ENCODE data around the gene SH3RF1.

The SH3RF1 gene

DNA sequence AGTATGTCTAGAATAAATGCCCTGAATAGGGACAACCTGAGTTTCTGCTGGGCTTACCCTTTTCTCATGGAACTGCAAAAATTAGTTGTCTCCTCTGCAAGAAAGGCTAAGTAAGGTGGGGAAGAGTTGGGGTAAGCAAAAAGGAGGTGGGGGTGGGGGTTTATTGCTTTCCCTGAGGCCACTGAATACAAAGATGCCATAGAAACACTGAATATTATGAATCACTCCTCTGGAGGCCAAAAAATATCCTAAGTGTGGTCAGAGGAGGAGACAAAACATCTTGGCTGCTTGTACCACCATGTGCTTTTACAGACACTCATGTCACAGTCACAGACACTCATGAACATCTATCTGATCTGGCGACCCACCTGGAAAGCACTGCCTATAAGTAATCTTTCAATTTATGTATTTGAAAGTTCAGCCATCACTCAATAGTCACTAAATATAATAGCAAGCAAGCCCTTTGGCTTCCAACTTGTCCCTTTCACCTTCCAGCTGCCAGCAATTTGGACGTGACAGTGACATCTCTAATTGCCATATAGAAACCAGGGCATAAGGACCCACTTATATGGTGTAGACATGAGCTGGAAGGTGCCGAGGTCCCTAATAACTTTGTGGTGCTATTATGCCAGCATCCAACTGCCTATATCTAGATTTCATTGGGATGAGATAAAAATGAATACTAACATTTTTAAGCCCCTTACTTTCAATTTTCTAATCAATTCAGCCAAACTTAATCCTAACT, 138.0 kb downstream of the SH3RF1 start:
- peak; percentile 40 for DNase-seq (ENCODE audit: low spot score)

DNA sequence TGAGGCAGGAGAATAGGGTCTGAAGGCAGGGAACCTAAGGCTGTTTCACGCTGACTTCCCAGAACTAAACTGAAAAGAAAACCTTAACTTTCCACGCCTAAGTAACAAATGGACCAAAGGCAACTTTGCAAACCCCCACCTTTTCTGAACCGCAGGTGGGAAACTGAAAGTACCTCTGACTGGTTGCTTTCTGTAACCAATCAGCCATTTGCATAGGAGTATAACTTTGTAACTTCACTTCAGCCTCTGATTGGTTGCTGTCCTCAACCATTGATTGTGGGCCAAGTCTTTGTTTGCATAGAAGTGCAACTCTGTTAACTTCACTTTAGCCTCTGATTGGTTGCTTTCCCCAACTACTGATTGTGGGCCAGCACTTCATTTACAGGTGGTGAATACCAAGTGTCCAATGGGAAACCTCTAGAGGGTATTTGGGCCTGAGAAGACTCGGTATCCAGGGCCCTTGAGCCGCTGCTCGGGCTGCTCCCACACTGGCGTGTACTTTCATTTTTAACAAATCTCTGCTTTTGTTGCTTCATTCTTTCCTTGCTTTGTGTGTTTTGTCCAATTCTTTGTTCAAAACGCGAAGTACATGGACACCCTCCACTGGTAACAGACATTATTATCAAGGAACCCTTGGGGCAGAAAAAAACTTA, 139.1 kb downstream of the SH3RF1 start:
- DNase-seq (ENCODE audit: low spot score): no peak

DNA sequence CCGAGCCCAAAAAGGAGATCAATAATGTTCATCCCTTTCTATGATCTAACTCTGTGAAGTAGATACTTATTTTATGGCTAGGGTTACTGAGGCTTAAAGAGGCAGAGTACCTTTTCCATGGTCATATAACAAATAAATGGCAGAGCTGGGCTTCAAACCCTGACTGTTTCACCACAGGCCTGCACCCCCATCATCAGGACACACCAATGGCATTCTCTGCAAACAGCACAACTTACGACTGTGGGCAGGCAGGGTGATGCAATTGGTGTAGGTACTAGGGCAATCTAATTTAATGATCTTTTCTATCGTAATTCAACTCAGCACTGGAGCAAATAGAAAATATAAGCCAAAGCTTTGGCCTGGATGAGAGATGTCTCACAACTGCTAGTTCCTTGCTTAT, 141.9 kb downstream of the SH3RF1 start:
- no peak for DNase-seq (ENCODE audit: low spot score)

DNA sequence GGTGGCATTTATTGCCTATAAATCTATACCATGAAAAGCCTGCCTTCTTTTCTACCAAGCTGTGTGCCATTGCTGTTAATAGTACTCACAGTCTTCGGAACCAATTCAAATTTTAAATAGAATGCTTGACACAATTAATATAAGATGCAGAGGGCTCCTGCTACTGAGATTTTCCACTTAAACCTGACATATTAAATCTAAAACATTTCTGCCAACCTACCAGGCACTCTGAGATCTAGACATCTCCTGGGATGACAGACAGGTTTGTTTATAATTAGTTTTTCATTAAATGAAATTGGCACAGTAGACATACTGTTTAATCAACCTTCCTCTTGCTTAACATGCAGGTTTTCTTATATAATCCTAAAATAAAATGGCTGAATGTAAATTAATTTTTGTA, 143.4 kb downstream of the SH3RF1 start:
- DNase-seq (ENCODE audit: low spot score): no peak

- no peak for DNase-seq (ENCODE audit: low spot score)
Measured at GRCh38 chr4:169124661-169125060, 146.1 kb downstream of the SH3RF1 start.

GRCh38 chr4:169122422-169122821, 148.3 kb downstream of the SH3RF1 start:
- DNase-seq (ENCODE audit: low spot score): no peak

GRCh38 chr4:169121861-169122382, 148.8 kb downstream of the SH3RF1 start:
- no peak for DNase-seq (ENCODE audit: low spot score)

GRCh38 chr4:169120624-169121023, 150.1 kb downstream of the SH3RF1 start:
- no peak for DNase-seq (ENCODE audit: low spot score)

GRCh38 chr4:169119536-169119935, 151.2 kb downstream of the SH3RF1 start:
- no peak for DNase-seq (ENCODE audit: low spot score)

DNA sequence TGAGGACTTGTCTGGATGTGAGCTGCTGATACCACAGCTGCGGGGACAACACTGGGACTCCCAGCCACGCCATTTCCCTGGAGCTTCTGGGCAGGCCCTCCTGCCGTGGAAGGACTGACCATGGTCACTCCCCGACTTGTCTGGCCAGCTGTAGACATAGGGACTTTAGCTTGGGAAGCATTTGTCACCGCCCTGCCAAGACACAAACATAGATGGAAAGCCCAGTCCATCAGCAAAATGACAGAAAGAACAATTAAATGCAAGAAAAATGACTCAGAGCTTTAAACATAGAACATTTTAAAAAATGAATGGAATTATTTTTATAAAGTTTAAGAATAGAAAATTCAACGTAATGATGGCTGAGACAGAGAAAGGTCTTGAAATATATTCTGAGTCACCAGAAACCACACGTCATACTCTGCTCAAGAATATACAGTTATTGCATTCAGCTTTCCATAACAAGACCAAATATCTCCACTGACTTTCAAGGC, 153.1 kb downstream of the SH3RF1 start:
- peak; percentile 38 for DNase-seq (ENCODE audit: low spot score)

GRCh38 chr4:169116270-169116901, 154.4 kb downstream of the SH3RF1 start:
- DNase-seq (ENCODE audit: low spot score): no peak

- peak; percentile 83 for DNase-seq (ENCODE audit: low spot score)
Measured at GRCh38 chr4:169115897-169116254, 154.9 kb downstream of the SH3RF1 start.

- no peak for DNase-seq (ENCODE audit: low spot score)
Measured at GRCh38 chr4:169115144-169115896, 155.4 kb downstream of the SH3RF1 start.

- DNase-seq (ENCODE audit: low spot score): no peak
Measured at GRCh38 chr4:169114341-169114974, 156.3 kb downstream of the SH3RF1 start.

DNA sequence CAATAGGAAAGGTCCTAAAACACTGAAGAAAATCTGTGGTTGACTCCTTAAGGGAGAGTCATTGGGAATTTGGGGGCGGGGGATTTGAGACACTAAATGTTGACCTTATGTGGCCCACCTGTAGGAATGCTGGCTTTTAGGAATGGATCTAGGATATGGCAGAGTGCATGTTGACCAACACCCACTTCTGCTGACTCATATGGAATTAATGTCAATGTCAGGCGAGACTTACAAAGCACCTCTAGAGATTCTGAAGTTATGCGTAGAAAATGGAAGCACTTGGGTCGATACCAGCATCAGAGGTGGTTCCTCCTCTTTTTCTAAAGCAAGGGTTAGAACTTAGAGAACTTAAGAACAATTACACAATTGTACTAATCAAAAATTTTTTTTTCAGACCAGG, 160.1 kb downstream of the SH3RF1 start:
- no peak for DNase-seq (ENCODE audit: low spot score)

DNA sequence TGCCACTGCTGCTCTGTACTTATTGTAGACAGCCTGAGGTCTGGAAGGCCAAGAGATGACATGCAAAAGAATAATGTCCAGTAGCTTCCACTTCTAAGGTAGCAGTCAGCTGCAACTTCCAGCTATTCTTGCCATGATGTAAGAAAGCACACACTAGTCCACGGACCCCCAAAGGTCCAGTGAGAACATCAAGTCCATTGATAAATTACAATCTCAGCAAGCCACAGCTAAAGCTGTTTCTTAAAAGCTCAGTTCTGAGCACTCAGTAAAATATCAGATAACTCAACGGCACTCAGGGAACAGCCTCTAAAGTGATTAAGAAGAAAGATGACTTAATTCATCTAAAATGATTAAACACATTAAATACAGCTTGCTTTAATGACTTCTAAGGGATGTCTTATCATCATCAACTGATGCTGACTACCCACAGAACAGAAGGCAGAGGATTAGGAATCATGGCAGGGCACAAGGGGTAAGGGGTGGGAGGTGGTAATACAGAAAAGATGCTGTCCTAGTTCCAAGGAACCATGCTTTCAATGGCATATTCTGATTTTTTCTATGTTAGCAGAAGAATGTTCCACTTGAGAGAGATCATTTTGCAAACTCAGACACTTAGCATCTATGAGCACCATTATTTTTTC, 161.6 kb downstream of the SH3RF1 start:
- no peak for DNase-seq (ENCODE audit: low spot score)

- no peak for DNase-seq (ENCODE audit: low spot score)
Measured at GRCh38 chr4:169108303-169108702, 162.5 kb downstream of the SH3RF1 start.

DNA sequence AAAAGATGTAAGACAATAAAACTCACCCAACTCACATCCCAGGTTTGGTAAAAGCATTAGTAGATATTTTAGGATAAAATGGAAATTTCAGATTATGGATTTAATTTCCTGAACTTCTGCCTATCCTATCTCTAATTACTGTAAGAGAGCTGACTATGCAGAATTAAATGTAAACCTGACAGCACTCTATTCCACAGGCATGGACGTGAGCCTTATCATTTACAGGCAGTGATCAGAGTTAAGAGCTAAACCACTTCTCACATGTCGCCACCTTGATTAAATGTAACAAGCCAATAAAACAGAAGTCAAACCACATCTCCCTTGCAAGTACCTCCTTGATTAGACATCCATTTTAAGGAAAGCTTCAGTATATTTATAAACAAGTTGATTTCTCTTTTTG, 163.2 kb downstream of the SH3RF1 start:
- no peak for DNase-seq (ENCODE audit: low spot score)

DNA sequence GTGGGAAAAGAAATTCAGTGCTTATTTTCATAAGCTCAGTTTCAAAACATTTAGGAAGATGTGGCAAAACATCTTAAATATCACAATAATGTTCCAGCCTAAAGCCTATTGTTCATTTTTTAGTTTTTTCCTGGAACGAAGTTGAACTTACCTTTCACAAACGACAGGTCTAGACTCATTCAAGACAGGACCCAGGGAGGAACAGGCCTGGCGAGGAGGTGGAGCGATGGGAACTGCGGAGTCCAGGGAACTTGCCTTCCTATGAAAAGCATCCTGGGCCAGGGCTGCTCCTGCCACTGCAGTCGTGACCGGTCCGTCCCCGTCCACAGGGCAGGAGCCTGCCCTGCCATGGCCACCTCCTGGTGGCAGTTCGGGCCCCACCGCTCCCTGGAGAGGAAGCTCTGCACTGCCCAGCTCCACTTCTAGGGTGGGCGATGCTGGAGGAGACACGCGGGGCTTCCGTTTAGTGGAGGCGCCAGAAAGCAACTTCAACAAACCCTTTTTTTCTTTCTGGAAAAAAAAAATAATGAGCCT, 164.0 kb downstream of the SH3RF1 start:
- DNase-seq (ENCODE audit: low spot score): no peak

GRCh38 chr4:169105620-169106019, 165.1 kb downstream of the SH3RF1 start:
- no peak for DNase-seq (ENCODE audit: low spot score)

DNA sequence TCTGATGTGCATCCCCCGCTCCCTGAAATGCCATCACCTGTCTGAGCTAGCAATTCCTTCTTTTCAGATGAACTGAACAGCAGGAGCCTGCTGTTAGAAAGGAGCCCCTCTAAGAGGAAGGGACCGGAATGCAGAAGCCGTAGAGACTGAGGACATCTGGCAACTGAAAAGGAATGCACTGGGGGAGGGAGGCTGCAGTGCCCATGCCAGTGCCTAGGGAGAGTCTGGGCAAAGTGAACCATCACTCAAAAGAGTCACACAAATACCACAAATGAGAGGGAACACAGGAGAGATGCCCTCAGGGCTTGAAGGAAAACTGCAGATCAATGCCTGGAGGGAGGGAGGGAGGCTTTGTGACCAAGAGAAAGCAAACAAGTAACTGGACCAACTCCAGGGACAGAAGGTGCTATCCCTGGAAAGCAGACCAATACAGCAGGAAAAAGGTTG, 166.8 kb downstream of the SH3RF1 start:
- no peak for DNase-seq (ENCODE audit: low spot score)

Data from AG20443 (cell line).